WERI-Rb-1 (cell line): Measurements from ENCODE around the gene AANAT.

Experiments
- DNase-seq: peaks from one replicate; pipeline ENCODE4 v3.0.0-alpha.2; 2020
- H3K27ac ChIP-seq: fragments of 250-450 bp; sonication (Bioruptor Pico); 2 replicates; pipeline ENCODE4 v1.5.1; 2020; ENCODE audit warnings: mild to moderate bottlenecking, moderate library complexity
- H3K27me3 ChIP-seq: fragments of 250-450 bp; sonication (Bioruptor Pico); 2 replicates; pipeline ENCODE4 v1.5.1; 2021; ENCODE audit warnings: mild to moderate bottlenecking, low read depth, moderate library complexity; ENCODE audit not compliant: insufficient read depth, severe bottlenecking
- H3K36me3 ChIP-seq: fragments of 250-450 bp; sonication (Bioruptor Pico); 2 replicates; pipeline ENCODE4 v1.5.1; 2020; ENCODE audit warnings: mild to moderate bottlenecking, moderate library complexity
- H3K4me3 ChIP-seq: 2 replicates; pipeline ENCODE4 v1.5.1; 2011; ENCODE audit warnings: low read depth, mild to moderate bottlenecking, control low read depth, low read length
- H3K9me3 ChIP-seq: fragments of 250-450 bp; sonication (Bioruptor Pico); 2 replicates; pipeline ENCODE4 v1.5.1; 2021; ENCODE audit warnings: mild to moderate bottlenecking, moderate library complexity; ENCODE audit not compliant: severe bottlenecking
- TF ChIP-seq, protein P1 (sequence below): IDR thresholded peaks from 2 replicates; pipeline ENCODE4 v1.5.1; 2011; ENCODE audit warnings: low read depth, mild to moderate bottlenecking, control low read depth, inconsistent platforms, low read length

AANAT gene

DNA sequence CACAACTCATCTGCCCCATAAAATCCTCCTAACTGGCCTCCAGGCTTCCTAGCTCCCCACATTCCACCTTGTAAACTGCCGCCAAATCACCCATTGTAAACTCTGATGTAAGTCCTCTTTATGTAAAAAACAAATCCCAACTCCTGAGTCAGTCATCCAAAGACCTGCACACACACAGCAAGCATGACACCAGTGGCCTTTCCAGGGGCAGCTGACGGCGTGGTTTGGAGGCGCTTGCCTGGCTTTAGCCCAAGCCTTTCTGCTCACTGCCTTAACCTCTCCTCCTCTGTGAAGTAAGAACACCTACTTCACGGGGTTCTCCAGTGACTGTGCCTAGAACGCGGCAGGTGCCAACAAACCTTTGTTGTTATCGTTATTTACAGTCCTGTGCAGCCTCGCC, 28.5 kb upstream of the AANAT start:
- H3K27ac ChIP-seq = no peak overlapping the region
- H3K36me3 ChIP-seq = peaks cover 12% of the 10 kb centered on the region
- TF ChIP-seq, protein P1, sequence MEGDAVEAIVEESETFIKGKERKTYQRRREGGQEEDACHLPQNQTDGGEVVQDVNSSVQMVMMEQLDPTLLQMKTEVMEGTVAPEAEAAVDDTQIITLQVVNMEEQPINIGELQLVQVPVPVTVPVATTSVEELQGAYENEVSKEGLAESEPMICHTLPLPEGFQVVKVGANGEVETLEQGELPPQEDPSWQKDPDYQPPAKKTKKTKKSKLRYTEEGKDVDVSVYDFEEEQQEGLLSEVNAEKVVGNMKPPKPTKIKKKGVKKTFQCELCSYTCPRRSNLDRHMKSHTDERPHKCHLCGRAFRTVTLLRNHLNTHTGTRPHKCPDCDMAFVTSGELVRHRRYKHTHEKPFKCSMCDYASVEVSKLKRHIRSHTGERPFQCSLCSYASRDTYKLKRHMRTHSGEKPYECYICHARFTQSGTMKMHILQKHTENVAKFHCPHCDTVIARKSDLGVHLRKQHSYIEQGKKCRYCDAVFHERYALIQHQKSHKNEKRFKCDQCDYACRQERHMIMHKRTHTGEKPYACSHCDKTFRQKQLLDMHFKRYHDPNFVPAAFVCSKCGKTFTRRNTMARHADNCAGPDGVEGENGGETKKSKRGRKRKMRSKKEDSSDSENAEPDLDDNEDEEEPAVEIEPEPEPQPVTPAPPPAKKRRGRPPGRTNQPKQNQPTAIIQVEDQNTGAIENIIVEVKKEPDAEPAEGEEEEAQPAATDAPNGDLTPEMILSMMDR = no peak
- H3K4me3 ChIP-seq = no peak overlapping the region
- no peaks in the 10 kb centered on the region for H3K27me3 ChIP-seq
- no peak for DNase-seq
- no peaks in the 10 kb centered on the region for H3K9me3 ChIP-seq

DNA sequence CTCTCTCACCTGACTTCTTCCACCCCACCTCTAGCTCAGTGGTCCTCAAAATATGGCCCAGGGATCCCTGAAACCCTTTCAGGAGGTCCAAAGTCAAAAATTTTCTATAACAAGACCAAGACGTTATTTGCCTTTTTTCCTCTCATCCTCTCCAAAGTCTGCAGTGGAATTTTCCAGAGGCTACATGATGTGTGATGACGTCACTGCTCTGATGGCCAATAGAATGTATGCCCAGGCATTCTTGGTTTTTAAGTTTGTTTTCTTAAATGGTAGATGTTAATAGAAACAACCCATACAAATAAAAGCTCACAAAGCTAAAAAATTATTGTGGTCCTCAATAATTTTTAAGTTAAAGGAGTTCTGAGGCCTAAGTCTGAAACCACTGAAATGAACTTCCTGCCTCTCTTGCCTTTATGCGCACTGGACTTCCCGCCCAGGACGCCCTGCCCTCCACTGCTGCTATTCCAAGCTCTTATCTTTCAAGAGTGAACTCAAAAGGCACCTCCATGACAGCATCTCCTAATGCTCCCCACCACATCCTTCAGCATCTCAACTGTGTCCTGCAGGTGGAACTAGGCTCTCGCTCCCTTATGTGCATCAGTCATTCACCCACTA, 28.0 kb upstream of the AANAT start:
- Histone ChIP-seq H3K9me3 (no peaks in the 10 kb centered on the region), H3K36me3 (peaks cover 18% of the 10 kb centered on the region), H3K27ac (no peak overlapping the region), H3K4me3 (no peak overlapping the region), H3K27me3 (no peaks in the 10 kb centered on the region)
- TF ChIP-seq, protein P1 = no peak
- DNase-seq = no peak

DNA sequence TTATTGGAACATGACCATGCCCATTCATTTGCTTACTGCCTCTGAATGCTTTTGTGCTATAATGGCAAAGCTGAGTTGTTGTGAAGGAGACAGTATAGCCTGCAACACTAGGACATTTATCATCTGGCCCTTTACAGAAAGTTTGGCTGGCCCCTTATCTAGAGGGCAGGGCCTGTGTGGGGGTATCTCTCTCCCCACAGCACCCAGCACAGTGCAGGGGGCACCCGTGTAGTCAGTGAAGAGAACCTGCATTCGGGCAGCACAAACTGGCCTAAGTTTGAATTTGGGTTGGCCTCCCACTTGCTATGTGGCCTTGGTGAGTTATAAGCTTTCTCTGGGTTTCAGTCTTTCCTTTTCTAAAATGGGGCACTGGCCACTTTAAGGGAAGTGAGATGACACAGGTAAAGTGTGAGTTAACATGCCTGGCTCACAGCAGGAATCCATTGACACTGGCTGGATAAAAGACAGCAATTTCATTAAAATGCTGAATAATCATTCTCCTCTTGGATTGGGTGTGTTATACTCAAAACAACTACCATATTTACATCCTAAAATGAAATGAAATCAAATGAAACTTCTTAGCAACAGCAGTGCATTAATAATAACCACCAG, 26.5 kb upstream of the AANAT start:
- H3K9me3 ChIP-seq = no peaks in the 10 kb centered on the region
- DNase-seq = no peak
- H3K36me3 ChIP-seq = peaks cover 18% of the 10 kb centered on the region
- H3K27me3 ChIP-seq = no peaks in the 10 kb centered on the region
- H3K4me3 ChIP-seq = no peak overlapping the region
- TF ChIP-seq, protein P1 = no peak
- H3K27ac ChIP-seq = no peak overlapping the region

DNA sequence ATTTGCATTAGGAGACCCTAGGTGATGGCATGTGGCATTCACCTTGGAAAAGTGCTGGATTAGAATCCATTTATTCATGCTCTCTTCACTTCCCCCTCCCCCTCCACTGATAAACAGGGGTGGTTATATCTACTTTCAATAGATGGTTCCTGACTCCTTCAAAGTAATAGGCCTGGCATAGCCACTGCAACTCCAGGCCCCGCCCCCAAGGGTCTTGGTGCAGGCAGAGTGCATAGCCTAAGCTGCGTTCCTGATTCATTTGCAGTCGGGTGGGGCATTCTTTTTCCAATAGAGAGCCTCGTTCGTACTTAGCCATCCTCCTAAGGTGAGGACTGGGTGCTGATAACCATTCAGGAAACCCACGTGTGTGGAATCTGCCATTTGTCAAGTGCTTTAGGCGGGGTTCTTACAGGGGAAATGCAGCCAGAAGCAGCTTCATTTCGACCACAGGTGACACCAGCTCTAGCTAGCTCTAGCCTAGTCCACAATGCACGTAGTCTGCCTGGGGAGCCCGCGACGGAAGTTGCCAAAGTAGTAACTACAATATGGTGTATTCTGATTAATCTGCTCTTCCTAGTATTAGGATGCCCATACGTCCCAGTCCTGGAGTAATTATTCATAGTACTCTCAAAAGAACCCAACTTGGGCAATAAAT, 25.6 kb upstream of the AANAT start:
- Histone ChIP-seq H3K4me3 (no peak overlapping the region), H3K9me3 (no peaks in the 10 kb centered on the region), H3K27ac (no peak overlapping the region), H3K27me3 (no peaks in the 10 kb centered on the region), H3K36me3 (peaks cover 16% of the 10 kb centered on the region)
- DNase-seq = no peak
- TF ChIP-seq, protein P1 = no peak

DNA sequence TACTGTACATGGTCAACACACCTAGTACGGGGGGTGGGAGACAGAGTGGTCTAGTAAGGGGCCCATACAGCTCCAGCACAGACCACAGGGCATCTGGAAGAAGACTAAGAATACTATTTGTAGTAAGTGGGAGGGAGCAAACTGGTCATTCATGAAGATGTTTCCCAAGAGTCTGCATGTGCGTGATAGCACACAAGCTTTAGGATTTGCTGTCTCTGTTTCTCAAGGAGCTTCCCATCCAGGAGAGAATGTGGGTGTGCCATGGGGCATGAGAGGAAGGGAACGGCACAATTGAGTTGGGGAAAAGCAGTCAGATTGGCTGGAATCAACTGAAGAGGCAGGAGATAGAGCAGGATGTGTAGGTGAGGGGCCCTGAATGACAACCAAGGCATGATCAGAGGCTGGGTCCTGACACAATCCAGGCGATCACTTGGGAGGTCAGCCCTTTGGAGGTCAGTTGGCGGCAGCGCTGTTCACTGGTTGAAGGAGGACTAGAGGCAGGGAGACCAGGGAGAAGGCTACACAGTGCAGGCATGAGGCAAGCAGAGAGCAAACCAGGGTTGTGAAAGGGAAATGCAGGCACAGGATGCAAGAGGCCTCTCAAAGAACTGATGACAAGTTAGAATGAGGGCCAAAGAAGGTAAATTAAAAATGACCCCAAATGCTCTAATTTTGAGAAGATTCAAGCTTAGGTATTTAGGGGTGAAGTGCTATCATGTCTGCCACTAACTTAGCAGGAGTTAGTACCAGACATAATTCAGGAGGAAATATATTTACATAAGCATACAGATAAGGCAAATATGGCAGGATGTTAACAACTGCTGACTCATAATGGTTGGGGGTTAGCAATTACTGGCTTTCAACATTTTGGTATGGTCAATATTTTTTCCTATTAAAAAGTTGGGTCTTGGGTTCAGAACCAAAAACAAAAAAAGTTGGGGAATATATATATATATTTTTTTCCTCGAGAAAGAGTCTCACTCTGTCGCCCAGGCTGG, 24.8 kb upstream of the AANAT start:
- Histone ChIP-seq H3K4me3 (no peak overlapping the region), H3K27ac (no peak overlapping the region), H3K36me3 (peaks cover 14% of the 10 kb centered on the region), H3K27me3 (no peaks in the 10 kb centered on the region), H3K9me3 (no peaks in the 10 kb centered on the region)
- TF ChIP-seq, protein P1 = no peak
- DNase-seq = no peak
